WI38 (cell line): Measurements from ENCODE around the gene SHISAL2A.

Experiments used
- H3K4me3 ChIP-seq: 2 replicates; pipeline ENCODE4 v1.5.1; 2011; ENCODE audit warnings: low read depth, mild to moderate bottlenecking, control low read depth, low read length
- TF ChIP-seq, protein P1 (sequence below): IDR thresholded peaks from 2 replicates; pipeline ENCODE4 v1.5.1; 2012; ENCODE audit warnings: low read depth, mild to moderate bottlenecking, control low read depth, low read length

The SHISAL2A gene

DNA sequence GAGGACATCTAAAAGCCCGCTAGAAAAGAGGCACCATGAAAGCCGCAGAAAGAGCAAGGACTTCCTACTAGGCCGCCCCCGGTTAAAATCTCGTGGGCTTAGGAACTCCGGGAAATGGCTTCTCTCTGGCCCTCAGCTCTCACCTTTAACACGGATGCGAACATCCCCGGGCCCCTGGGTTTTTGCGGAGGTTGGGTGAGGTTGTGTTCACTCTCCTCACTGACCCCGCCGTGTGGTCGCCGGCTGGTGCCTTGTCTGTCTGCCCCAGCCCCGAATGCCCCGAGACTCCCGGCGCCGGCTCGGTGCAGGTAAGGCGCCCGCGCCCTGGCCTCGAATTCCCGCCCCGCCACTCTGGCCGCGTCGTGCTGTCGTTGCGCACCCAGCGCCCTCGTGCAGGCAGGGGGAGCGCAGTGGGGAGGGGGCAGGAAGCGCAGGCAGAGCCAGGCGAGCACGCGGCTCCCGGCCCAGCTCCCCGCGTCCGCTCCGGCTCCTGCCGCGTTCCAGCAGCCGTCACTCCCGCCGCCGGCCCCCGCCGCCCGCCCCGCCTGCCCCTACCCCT lies at the start of gene SHISAL2A:
Gene SHISAL2A, plus strand, starts transcription at position 437 of the 559 bp plus-strand sequence. CDS start 326 bp downstream, outside the sequence.
- TF ChIP-seq, protein P1, sequence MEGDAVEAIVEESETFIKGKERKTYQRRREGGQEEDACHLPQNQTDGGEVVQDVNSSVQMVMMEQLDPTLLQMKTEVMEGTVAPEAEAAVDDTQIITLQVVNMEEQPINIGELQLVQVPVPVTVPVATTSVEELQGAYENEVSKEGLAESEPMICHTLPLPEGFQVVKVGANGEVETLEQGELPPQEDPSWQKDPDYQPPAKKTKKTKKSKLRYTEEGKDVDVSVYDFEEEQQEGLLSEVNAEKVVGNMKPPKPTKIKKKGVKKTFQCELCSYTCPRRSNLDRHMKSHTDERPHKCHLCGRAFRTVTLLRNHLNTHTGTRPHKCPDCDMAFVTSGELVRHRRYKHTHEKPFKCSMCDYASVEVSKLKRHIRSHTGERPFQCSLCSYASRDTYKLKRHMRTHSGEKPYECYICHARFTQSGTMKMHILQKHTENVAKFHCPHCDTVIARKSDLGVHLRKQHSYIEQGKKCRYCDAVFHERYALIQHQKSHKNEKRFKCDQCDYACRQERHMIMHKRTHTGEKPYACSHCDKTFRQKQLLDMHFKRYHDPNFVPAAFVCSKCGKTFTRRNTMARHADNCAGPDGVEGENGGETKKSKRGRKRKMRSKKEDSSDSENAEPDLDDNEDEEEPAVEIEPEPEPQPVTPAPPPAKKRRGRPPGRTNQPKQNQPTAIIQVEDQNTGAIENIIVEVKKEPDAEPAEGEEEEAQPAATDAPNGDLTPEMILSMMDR = no peak
- 0 out of 2 replicates have a peak within 1 kb of the TSS, but pooled peaks have one; percentile 21 for H3K4me3 ChIP-seq

GRCh38 chr1:52585474-52585873 lies 47.5 kb upstream of the SHISAL2A start:
- TF ChIP-seq, protein P1 = no peak
- H3K4me3 ChIP-seq = no peak overlapping the region

DNA sequence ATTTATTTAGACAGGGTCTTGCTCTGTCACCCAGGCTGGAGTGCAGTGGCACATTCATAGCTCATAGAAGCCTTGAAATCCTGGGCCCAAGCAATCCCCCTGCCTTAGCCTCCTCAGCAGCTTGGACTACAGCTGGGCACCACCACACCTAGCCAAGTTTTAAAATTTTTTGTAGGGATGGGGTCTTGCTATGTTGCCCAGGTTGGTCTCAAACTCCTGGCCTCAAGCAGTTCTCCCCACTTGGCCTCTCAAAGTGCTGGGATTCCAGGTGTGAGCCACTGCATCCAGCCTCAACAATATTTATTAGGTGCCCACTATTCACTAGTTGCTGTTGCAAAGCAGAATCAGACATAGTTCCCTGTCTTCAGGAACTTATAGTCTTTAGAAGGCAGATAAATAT lies 44.9 kb upstream of the SHISAL2A start:
- H3K4me3 ChIP-seq = no peak overlapping the region
- TF ChIP-seq, protein P1 = no peak

GRCh38 chr1:52588535-52588934 lies 44.4 kb upstream of the SHISAL2A start:
- H3K4me3 ChIP-seq = no peak overlapping the region
- TF ChIP-seq, protein P1 = no peak

DNA sequence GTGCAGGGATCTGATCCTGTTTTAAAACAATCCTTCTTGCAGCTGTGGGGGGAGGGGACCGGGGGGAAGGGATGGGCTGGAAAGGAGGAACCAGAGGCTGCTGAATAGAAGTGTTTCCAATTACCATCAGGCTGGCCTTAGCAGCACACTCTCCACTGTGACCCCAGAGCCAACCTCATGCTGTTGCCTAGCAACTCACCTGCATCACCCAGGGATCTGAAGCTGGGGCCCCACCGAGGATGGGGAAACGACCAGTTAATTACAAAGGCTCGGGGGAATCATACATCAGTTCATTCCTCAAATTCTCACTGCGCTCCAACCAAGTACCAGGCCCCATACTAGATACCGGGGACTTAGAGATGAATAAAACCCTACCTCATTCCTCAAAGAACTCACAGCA lies 42.7 kb upstream of the SHISAL2A start:
- no peak overlapping the region for H3K4me3 ChIP-seq
- TF ChIP-seq, protein P1 = no peak

GRCh38 chr1:52592637-52593323 lies 40.2 kb upstream of the SHISAL2A start:
- no peak overlapping the region for H3K4me3 ChIP-seq
- TF ChIP-seq, protein P1 = no peak

- TF ChIP-seq, protein P1 = no peak
- H3K4me3 ChIP-seq = no peak overlapping the region
Observed at GRCh38 chr1:52593495-52593894, 39.5 kb upstream of the SHISAL2A start.
